SK-N-SH (cell line): Measurements from ENCODE around the gene ASIP. TPM values are rescaled to one million over a fixed set of nuclear protein-coding genes. Genes with fewer than 3 reads are reported as not detected.

Experiments used
- CTCF ChIA-PET: fragments of 300-600, 350-600 bp; formaldehyde crosslinking; extraction: SDS; loops from one replicate; lab custom pipeline; 2021; lab: Yijun Ruan, JAX
- POLR2A ChIA-PET: fragments of 350-600 bp; sonication (Branson Sonifier 250); formaldehyde crosslinking; extraction: SDS; loops from one replicate; lab custom pipeline; 2020; ENCODE audit warnings: antibody characterized with exemption, inconsistent platforms; lab: Yijun Ruan, JAX
- DNase-seq: peaks from one replicate; pipeline ENCODE4 v3.0.0; 2012
- H2AFZ ChIP-seq: fragments of 200-600 bp; sonication (generic); 2 replicates; pipeline ENCODE4 v1.8.1; 2016; ENCODE audit warnings: antibody characterized with exemption, mild to moderate bottlenecking, low read depth
- H3F3A ChIP-seq: fragments of 200-600 bp; sonication (generic); replicated peaks from 2 replicates; pipeline ENCODE3; 2016; ENCODE audit warnings: antibody characterized with exemption, mild to moderate bottlenecking; ENCODE audit not compliant: insufficient read depth
- H3K27ac ChIP-seq, 2 experiments: fragments of 200-500 bp in 1 of 2; fragments of 200-600 bp in 1 of 2; sonication (Bioruptor generic) in 1 of 2; sonication (generic), shearing (Covaris generic) in 1 of 2; 2 replicates each; pipeline versions ENCODE4 v1.5.1 to v1.6.1; 2014 to 2016; ENCODE audit warnings: low read depth in 2 of 2, inconsistent platforms in 1 of 2, low read length in 1 of 2, mild to moderate bottlenecking in 1 of 2, mixed read lengths in 1 of 2
- H3K27me3 ChIP-seq: fragments of 200-600 bp; sonication (generic), shearing (Covaris generic); 2 replicates; pipeline ENCODE4 v1.6.1; 2016; ENCODE audit warnings: mixed run types; ENCODE audit not compliant: insufficient read depth
- H3K36me3 ChIP-seq, 2 experiments: fragments of 200-500 bp in 1 of 2; fragments of 200-600 bp in 1 of 2; sonication (Bioruptor generic) in 1 of 2; sonication (generic) in 1 of 2; replicated peaks in 1 of 2; 2 replicates each; pipeline versions ENCODE3 to v1.5.1; 2014 to 2016; ENCODE audit warnings: low read length in 1 of 2, mild to moderate bottlenecking in 1 of 2; ENCODE audit not compliant: insufficient read depth in 2 of 2, control insufficient read depth in 1 of 2
- H3K4me1 ChIP-seq, 2 experiments: fragments of 200-500 bp in 1 of 2; fragments of 200-600 bp in 1 of 2; sonication (Bioruptor generic) in 1 of 2; sonication (generic), shearing (Covaris generic) in 1 of 2; 2 replicates each; pipeline versions ENCODE4 v1.5.1 to v1.6.1; 2014 to 2016; ENCODE audit warnings: low read depth in 1 of 2, low read length in 1 of 2, mixed run types in 1 of 2; ENCODE audit not compliant: insufficient read depth in 2 of 2, control insufficient read depth in 1 of 2
- H3K4me2 ChIP-seq: fragments of 200-600 bp; sonication (generic), shearing (Covaris generic); 2 replicates; pipeline ENCODE4 v1.6.1; 2017; ENCODE audit warnings: mixed run types
- H3K4me3 ChIP-seq, 2 experiments: fragments of 200-500 bp in 1 of 2; fragments of 200-600 bp in 1 of 2; sonication (Bioruptor generic) in 1 of 2; sonication (generic), shearing (Covaris generic) in 1 of 2; 2 replicates each; pipeline versions ENCODE4 v1.5.1 to v1.8.1; 2014 to 2016; ENCODE audit warnings: low read depth in 2 of 2, inconsistent platforms in 1 of 2, low read length in 1 of 2, mild to moderate bottlenecking in 1 of 2, mixed read lengths in 1 of 2, moderate library complexity in 1 of 2
- H3K79me2 ChIP-seq: fragments of 200-600 bp; sonication (generic); 2 replicates; pipeline ENCODE4 v1.8.1; 2017; ENCODE audit warnings: mild to moderate bottlenecking; ENCODE audit not compliant: insufficient read depth
- H3K9ac ChIP-seq: fragments of 200-600 bp; sonication (generic); 2 replicates; pipeline ENCODE4 v1.6.1; 2017; ENCODE audit warnings: mixed run types
- H3K9me2 ChIP-seq: fragments of 200-600 bp; sonication (generic); 2 replicates; pipeline ENCODE4 v1.6.1; 2017; ENCODE audit warnings: mixed run types
- H3K9me3 ChIP-seq: fragments of 200-600 bp; sonication (generic); 2 replicates; pipeline ENCODE4 v1.6.1; 2017; ENCODE audit warnings: mixed run types, mild to moderate bottlenecking, moderate library complexity
- H4K20me1 ChIP-seq: fragments of 200-600 bp; sonication (generic); 2 replicates; pipeline ENCODE4 v1.6.1; 2017; ENCODE audit warnings: mild to moderate bottlenecking, mixed run types; ENCODE audit not compliant: insufficient read depth
- FOXM1 ChIP-seq: IDR thresholded peaks from 2 replicates; pipeline ENCODE4 v1.4.0; 2012; ENCODE audit warnings: low read depth, mild to moderate bottlenecking
- GABPA ChIP-seq: IDR thresholded peaks from 2 replicates; pipeline ENCODE4 v1.4.0; 2012; ENCODE audit warnings: low read depth, mild to moderate bottlenecking
- JUND ChIP-seq: IDR thresholded peaks from 2 replicates; pipeline ENCODE4 v1.4.0; 2012
- RAD21 ChIP-seq: IDR thresholded peaks from 2 replicates; pipeline ENCODE4 v1.6.1; 2012; ENCODE audit warnings: mild to moderate bottlenecking, low read length
- RXRA ChIP-seq: IDR thresholded peaks from 2 replicates; pipeline ENCODE4 v1.4.0; 2012; ENCODE audit warnings: low read depth, mild to moderate bottlenecking, borderline replicate concordance
- TAF1 ChIP-seq: IDR thresholded peaks from 2 replicates; pipeline ENCODE4 v1.6.1; 2012; ENCODE audit warnings: low read depth, mild to moderate bottlenecking, low read length, moderate library complexity, borderline replicate concordance
- YY1 ChIP-seq: IDR thresholded peaks from 2 replicates; pipeline ENCODE4 v1.4.0; 2012; ENCODE audit warnings: low read depth, mild to moderate bottlenecking
- WGBS: methylation state at CpG from one replicate; pipeline ENCODE4 v1.1.6; 2017; ENCODE audit warnings: low lambda C conversion rate; 5-methylcytosine and 5-hydroxymethylcytosine counted together
- polyA plus RNA-seq, 3 experiments: library from polyadenylated mRNA; depleted of rRNA; stranded (reverse); fragments of >200 nt; gene quantifications; 2 replicates each; pipeline ENCODE4 v1.2.3, GENCODE V29; 2012
- TF ChIP-seq, protein P1 (sequence below): IDR thresholded peaks from 2 replicates; pipeline ENCODE4 v1.4.0; 2012; ENCODE audit warnings: low read depth

ASIP gene
- polyA plus RNA-seq, 1 of the 3 experiments (the other 2 are of a cell fraction): 0.15 TPM

DNA sequence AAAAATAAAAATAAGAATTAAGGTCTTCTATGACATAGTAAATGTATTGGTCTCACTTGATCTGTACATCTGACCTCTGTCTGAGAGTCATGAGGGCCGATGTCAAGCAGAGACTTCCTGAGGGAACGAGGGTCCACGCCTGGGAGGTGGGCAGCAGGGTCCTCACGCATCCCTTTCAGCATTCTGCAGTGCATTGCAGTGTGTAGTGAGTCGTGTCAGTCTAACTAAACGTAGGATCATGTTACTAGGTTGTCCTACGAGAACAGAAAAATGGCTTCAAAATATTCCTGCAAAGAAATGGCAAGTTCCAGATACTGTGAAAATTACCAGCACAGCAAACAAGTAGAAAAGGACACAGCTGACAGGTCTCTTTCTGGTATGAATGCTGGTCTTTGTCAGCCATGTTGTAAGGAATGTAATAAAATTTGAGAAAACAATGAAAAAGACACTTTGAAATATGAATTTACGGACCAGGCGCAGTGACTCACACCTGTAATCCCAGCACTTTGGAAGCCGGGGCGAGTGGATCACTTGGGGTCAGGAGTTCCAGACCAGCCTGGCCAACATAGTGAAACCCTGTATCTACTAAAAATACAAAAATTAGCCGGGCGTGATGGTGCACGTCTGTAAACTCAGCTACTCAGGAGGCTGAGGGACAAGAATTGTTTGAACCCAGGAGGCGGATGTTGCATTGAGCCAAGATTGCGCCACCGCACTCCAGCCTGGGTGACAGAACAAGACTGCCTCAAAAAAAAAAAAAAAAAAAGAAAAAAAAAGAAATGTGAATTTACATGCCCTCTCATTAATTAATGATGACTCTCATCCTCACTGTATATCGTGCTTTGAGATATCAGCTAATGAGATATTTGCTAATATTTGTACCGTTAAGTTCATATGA is 64.4 kb downstream of the ASIP start:
- no peak overlapping the region for H3K4me3 ChIP-seq
- H4K20me1 ChIP-seq: no peaks in the 10 kb centered on the region
- DNase-seq: no peak
- peaks cover 9 to 14% of the 10 kb centered on the region in 2 experiments; a peak in 2 of 4 replicates for H3K4me1 ChIP-seq
- no peak for TF ChIP-seq FOXM1
- no peaks in the 10 kb centered on the region for H3K9me2 ChIP-seq
- no peak overlapping the region for H3K9ac ChIP-seq
- CTCF ChIA-PET: no interaction called here
- H3K36me3 ChIP-seq: no peaks in the 10 kb centered on the region
- H3K27ac ChIP-seq: no peak overlapping the region
- no peak overlapping the region for H3K4me2 ChIP-seq
- H3F3A ChIP-seq: no peaks in the 10 kb centered on the region
- POLR2A ChIA-PET: interaction anchor here (0.7 kb wide), 1 partner anchor 39 kb away, joined by 4 read pairs; no protein-coding TSS in a partner anchor
- peaks cover 22% of the 10 kb centered on the region for H3K79me2 ChIP-seq
- no peaks in the 10 kb centered on the region for H3K27me3 ChIP-seq
- no peak overlapping the region for H2AFZ ChIP-seq
- H3K9me3 ChIP-seq: no peaks in the 10 kb centered on the region
- 91% methylated on average over 19 of the region's 19 CpGs for WGBS

DNA sequence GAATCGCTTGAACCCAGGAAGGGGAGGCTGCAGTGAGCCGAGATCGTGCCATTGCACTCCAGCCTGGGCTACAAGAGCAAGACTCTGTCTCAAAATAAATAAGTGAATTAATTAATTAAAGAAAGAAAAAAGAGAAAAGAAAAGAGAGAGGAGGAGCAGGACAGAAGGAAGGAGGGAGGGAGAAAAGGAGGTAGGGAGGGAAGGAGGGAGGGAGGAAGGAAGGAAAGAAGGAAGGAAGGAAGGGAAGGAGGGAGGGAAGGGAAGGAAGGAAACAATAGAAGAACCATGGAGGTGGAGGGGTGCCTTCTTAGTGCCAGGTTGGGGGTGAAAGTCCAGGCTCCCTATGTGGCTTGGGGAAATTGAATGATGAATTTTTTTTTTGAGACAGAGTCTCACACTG is 68.5 kb downstream of the ASIP start:
- WGBS: 94% methylated on average over 3 of the region's 3 CpGs
- ChIA-PET POLR2A (no interaction called here), CTCF (interaction anchor here (1.3 kb wide), 1 partner anchor 208 kb away, joined by 4 read pairs; no protein-coding TSS in a partner anchor)
- H3K9me3 ChIP-seq: no peaks in the 10 kb centered on the region
- no peak overlapping the region for H3K27ac ChIP-seq
- no peak overlapping the region for H3K4me2 ChIP-seq
- H3K9me2 ChIP-seq: no peaks in the 10 kb centered on the region
- DNase-seq: no peak
- no peak overlapping the region for H3K4me3 ChIP-seq
- H4K20me1 ChIP-seq: no peaks in the 10 kb centered on the region
- H3K79me2 ChIP-seq: no peaks in the 10 kb centered on the region
- no peaks in the 10 kb centered on the region for H3F3A ChIP-seq
- H3K27me3 ChIP-seq: no peaks in the 10 kb centered on the region
- H2AFZ ChIP-seq: no peak overlapping the region
- no peak overlapping the region for H3K9ac ChIP-seq
- no peaks in the 10 kb centered on the region for H3K36me3 ChIP-seq
- H3K4me1 ChIP-seq: no peaks in the 10 kb centered on the region; a peak in 1 of 4 replicates
- no peak for TF ChIP-seq TAF1
- TF ChIP-seq YY1: no peak
- no peak for TF ChIP-seq GABPA
- TF ChIP-seq RXRA: no peak
- TF ChIP-seq FOXM1: no peak
- TF ChIP-seq, protein P1, sequence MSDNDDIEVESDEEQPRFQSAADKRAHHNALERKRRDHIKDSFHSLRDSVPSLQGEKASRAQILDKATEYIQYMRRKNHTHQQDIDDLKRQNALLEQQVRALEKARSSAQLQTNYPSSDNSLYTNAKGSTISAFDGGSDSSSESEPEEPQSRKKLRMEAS: no peak
- TF ChIP-seq JUND: no peak
- TF ChIP-seq RAD21: no peak

DNA sequence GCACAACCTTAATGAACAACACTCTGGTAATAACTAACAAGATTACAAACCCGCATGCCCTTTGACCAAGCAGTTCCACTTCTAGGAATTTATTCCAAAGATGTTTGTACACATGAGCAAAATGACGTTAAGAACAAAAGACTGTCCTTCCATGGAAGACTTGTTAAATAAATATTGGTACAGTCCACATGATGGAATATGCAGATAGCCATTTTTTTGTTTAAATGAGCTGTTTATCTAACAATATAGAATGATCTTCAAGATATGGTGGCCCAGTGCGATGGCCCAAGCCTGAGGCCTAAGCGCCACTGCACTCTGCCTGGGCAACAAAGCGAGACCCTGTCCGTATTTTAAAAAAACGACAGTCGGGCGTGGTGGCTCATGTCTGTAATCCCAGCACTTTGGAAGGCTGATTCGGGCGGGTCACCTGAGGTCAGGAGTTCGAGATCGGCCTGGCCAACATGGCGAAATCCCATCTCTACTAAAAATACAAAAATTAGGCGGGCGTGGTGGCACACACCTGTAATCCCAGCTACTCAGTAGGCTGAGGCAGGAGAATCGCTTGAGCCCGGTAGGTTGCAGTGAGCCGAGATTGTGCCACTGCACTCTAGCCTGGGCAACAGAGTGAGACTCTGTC is 69.4 kb downstream of the ASIP start:
- Histone ChIP-seq H3K9me2 (no peaks in the 10 kb centered on the region), H3K36me3 (no peaks in the 10 kb centered on the region), H3K4me1 (no peaks in the 10 kb centered on the region; a peak in 1 of 4 replicates), H2AFZ (no peak overlapping the region), H3K4me2 (no peak overlapping the region), H3K4me3 (no peak overlapping the region), H3K9ac (no peak overlapping the region), H3F3A (no peaks in the 10 kb centered on the region), H3K79me2 (no peaks in the 10 kb centered on the region), H3K27me3 (no peaks in the 10 kb centered on the region), H3K9me3 (no peaks in the 10 kb centered on the region), H3K27ac (no peak overlapping the region), H4K20me1 (no peaks in the 10 kb centered on the region)
- no peak for DNase-seq
- 84% methylated on average over 19 of the region's 19 CpGs for WGBS
- TF ChIP-seq TAF1: no peak
- ChIA-PET CTCF (interaction anchor here (2.6 to 4.1 kb wide), 3 partner anchors 25 to 214 kb away, joined by 40 to 101 read pairs (median 72); no protein-coding TSS in a partner anchor), POLR2A (no interaction called here)
